H9 (cell line): ENCODE data around the gene MIGA1. TPM values are rescaled to one million over a fixed set of nuclear protein-coding genes. Genes with fewer than 3 reads are reported as not detected.

Source experiments
- DNase-seq: peaks from one replicate; pipeline ENCODE4 v3.0.0-alpha.2; 2017
- H2AFZ ChIP-seq: one replicate; pipeline ENCODE4 v1.6.1; 2013; ENCODE audit warnings: mild to moderate bottlenecking, low read length, control low read depth, moderate library complexity
- H2AK5ac ChIP-seq: 2 replicates; pipeline ENCODE4 v1.6.1; 2013; ENCODE audit warnings: low read length, control low read depth, mixed read lengths; ENCODE audit not compliant: insufficient read length
- H2BK120ac ChIP-seq: one replicate; pipeline ENCODE4 v1.6.1; 2013; ENCODE audit warnings: low read depth, mild to moderate bottlenecking, low read length, control low read depth, inconsistent platforms; ENCODE audit not compliant: poor library complexity, severe bottlenecking
- H2BK12ac ChIP-seq: 2 replicates; pipeline ENCODE4 v1.6.1; 2013; ENCODE audit warnings: low read length, control low read depth, mixed read lengths, low read depth; ENCODE audit not compliant: insufficient read length
- H2BK15ac ChIP-seq: 2 replicates; pipeline ENCODE4 v1.6.1; 2013; ENCODE audit warnings: low read depth, low read length, control low read depth
- H2BK20ac ChIP-seq: one replicate; pipeline ENCODE4 v1.6.1; 2013; ENCODE audit warnings: low read depth, mild to moderate bottlenecking, low read length, control low read depth, inconsistent platforms; ENCODE audit not compliant: poor library complexity, severe bottlenecking
- H2BK5ac ChIP-seq: 2 replicates; pipeline ENCODE4 v1.6.1; 2013; ENCODE audit warnings: low read length, control low read depth, mixed read lengths; ENCODE audit not compliant: insufficient read length
- H3K14ac ChIP-seq: 2 replicates; pipeline ENCODE4 v1.6.1; 2013; ENCODE audit warnings: low read length, control low read depth; ENCODE audit not compliant: insufficient read depth
- H3K18ac ChIP-seq: 2 replicates; pipeline ENCODE4 v1.6.1; 2013; ENCODE audit warnings: low read depth, mild to moderate bottlenecking, mixed read lengths, low read length, control low read depth; ENCODE audit not compliant: insufficient read length
- H3K23ac ChIP-seq: 2 replicates; pipeline ENCODE4 v1.6.1; 2013; ENCODE audit warnings: low read length, control low read depth, mixed read lengths, low read depth; ENCODE audit not compliant: insufficient read length
- H3K23me2 ChIP-seq: 2 replicates; pipeline ENCODE4 v1.6.1; 2013; ENCODE audit warnings: low read depth, mild to moderate bottlenecking, mixed read lengths, low read length, control low read depth; ENCODE audit not compliant: insufficient read length, poor library complexity, severe bottlenecking
- H3K27ac ChIP-seq: 2 replicates; pipeline ENCODE4 v1.5.1; 2013; ENCODE audit warnings: low read length, control low read depth, mixed read lengths, low read depth; ENCODE audit not compliant: insufficient read length
- H3K27me3 ChIP-seq: 2 replicates; pipeline ENCODE4 v1.6.1; 2013; ENCODE audit warnings: low read length, control low read depth, inconsistent platforms; ENCODE audit not compliant: insufficient read depth
- H3K4ac ChIP-seq: 2 replicates; pipeline ENCODE4 v1.6.1; 2013; ENCODE audit warnings: low read depth, mild to moderate bottlenecking, control low read depth, inconsistent platforms, low read length, moderate library complexity
- H3K4me1 ChIP-seq: 2 replicates; pipeline ENCODE4 v1.6.1; 2013; ENCODE audit warnings: low read length, control low read depth, inconsistent platforms; ENCODE audit not compliant: insufficient read depth
- H3K4me2 ChIP-seq: 2 replicates; pipeline ENCODE4 v1.6.1; 2013; ENCODE audit warnings: low read length, control low read depth, mixed read lengths; ENCODE audit not compliant: insufficient read length, insufficient read depth
- H3K56ac ChIP-seq: 2 replicates; pipeline ENCODE4 v1.6.1; 2013; ENCODE audit warnings: low read depth, mild to moderate bottlenecking, mixed read lengths, low read length, control low read depth; ENCODE audit not compliant: insufficient read length
- H3K79me1 ChIP-seq: 2 replicates; pipeline ENCODE4 v1.6.1; 2013; ENCODE audit warnings: low read depth, mild to moderate bottlenecking, moderate library complexity, low read length, control low read depth, inconsistent platforms; ENCODE audit not compliant: insufficient read depth, poor library complexity, severe bottlenecking
- H3K79me2 ChIP-seq: 2 replicates; pipeline ENCODE4 v1.6.1; 2013; ENCODE audit warnings: low read length, control low read depth, inconsistent platforms; ENCODE audit not compliant: insufficient read depth
- H3K9ac ChIP-seq: 2 replicates; pipeline ENCODE4 v1.6.1; 2013; ENCODE audit warnings: low read length, control low read depth, mixed read lengths; ENCODE audit not compliant: insufficient read length; ENCODE audit errors: extremely low read depth
- H3K9me3 ChIP-seq: one replicate; pipeline ENCODE4 v1.6.1; 2013; ENCODE audit warnings: low read depth, low read length, inconsistent platforms; ENCODE audit not compliant: control insufficient read depth
- H3T11ph ChIP-seq: one replicate; pipeline ENCODE4 v1.6.1; 2013; ENCODE audit warnings: mild to moderate bottlenecking, low read length, control low read depth, inconsistent platforms
- H4K20me1 ChIP-seq: one replicate; pipeline ENCODE4 v1.6.1; 2013; ENCODE audit not compliant: control insufficient read depth, insufficient read length, insufficient read depth
- H4K5ac ChIP-seq: 2 replicates; pipeline ENCODE4 v1.6.1; 2013; ENCODE audit warnings: low read depth, mild to moderate bottlenecking, mixed read lengths, low read length, control low read depth; ENCODE audit not compliant: insufficient read length
- H4K8ac ChIP-seq: replicated peaks from 2 replicates; pipeline ENCODE4 v1.6.1; 2013; ENCODE audit warnings: low read length, control low read depth, mixed read lengths, low read depth; ENCODE audit not compliant: insufficient read length
- H4K91ac ChIP-seq: 2 replicates; pipeline ENCODE4 v1.6.1; 2013; ENCODE audit warnings: low read depth, mild to moderate bottlenecking, moderate library complexity, mixed read lengths, low read length, control low read depth; ENCODE audit not compliant: insufficient read length
- H3K27ac Mint-ChIP-seq, 3 experiments: 2 replicates in 2 of 3; 3 replicates in 1 of 3; pipeline ENCODE4 v1.8.0; 2020 to 2021; ENCODE audit warnings: mixed read lengths in 3 of 3, mild to moderate bottlenecking in 1 of 3, moderate library complexity in 1 of 3
- H3K27me3 Mint-ChIP-seq: 2 replicates; pipeline ENCODE4 v1.8.0; 2021; ENCODE audit warnings: low read depth, mild to moderate bottlenecking, moderate library complexity, mixed read lengths
- H3K36me3 Mint-ChIP-seq, 3 experiments: 2 replicates in 2 of 3; 3 replicates in 1 of 3; pipeline ENCODE4 v1.8.0; 2020 to 2021; ENCODE audit warnings: low read depth in 3 of 3, mixed read lengths in 3 of 3; ENCODE audit not compliant: insufficient read depth in 1 of 3
- H3K4me1 Mint-ChIP-seq, 2 experiments: 2 replicates each; pipeline ENCODE4 v1.8.0; 2020; ENCODE audit warnings: mixed read lengths in 2 of 2
- H3K4me3 Mint-ChIP-seq, 2 experiments: 2 replicates in 1 of 2; 3 replicates in 1 of 2; pipeline ENCODE4 v1.8.0; 2020 to 2021; ENCODE audit warnings: mild to moderate bottlenecking in 2 of 2, mixed read lengths in 2 of 2, moderate library complexity in 1 of 2
- H3K9me3 Mint-ChIP-seq, 2 experiments: 2 replicates in 1 of 2; 3 replicates in 1 of 2; pipeline ENCODE4 v1.8.0; 2020; ENCODE audit warnings: mild to moderate bottlenecking in 2 of 2, mixed read lengths in 2 of 2, moderate library complexity in 1 of 2
- CTCF ChIP-seq: fragments of 200-600 bp; sonication (generic); conservative IDR thresholded peaks from 3 replicates; pipeline ENCODE4 v1.8.0; 2021; ENCODE audit warnings: antibody characterized with exemption, mild to moderate bottlenecking
- WGBS: extraction: QIAGEN DNeasy Blood & Tissue Kit; methylation state at CpG from one replicate; pipeline ENCODE4 v1.1.7; 2013; ENCODE audit warnings: missing lambda C conversion rate, low lambda C conversion rate, mixed read lengths; ENCODE audit not compliant: insufficient read length; ENCODE audit errors: extremely low coverage; 5-methylcytosine and 5-hydroxymethylcytosine counted together
- total RNA-seq: library from RNA; stranded (reverse); gene quantifications from 2 replicates; pipeline ENCODE4 v1.2.1, GENCODE V29; 2021

Gene MIGA1
- total RNA-seq, 1 experiment from 2014 or later: 6.3 TPM

- Mint-ChIP-seq H3K27ac (no peak overlapping the region), H3K4me1 (no peaks in the 10 kb centered on the region), H3K27me3 (no peaks in the 10 kb centered on the region), H3K4me3 (no peak overlapping the region), H3K36me3 (peaks cover 7 to 20% (median 13%) of the 10 kb centered on the region in 3 experiments), H3K9me3 (peaks cover 5 to 7% of the 10 kb centered on the region in 2 experiments; a peak in 3 of 5 replicates)
- WGBS: no CpG with 5 or more reads among the region's 1 CpG
- H3K23ac ChIP-seq: no peak overlapping the region
- H2BK15ac ChIP-seq: no peak overlapping the region
- no peaks in the 10 kb centered on the region for H3K79me1 ChIP-seq
- H2BK120ac ChIP-seq: no peak overlapping the region
- H3K9ac ChIP-seq: no peak overlapping the region
- no peak overlapping the region for H2BK20ac ChIP-seq
- H4K5ac ChIP-seq: no peak overlapping the region
- H3K14ac ChIP-seq: no peak overlapping the region
- H3K4ac ChIP-seq: no peak overlapping the region
- TF ChIP-seq CTCF: no peak
- no peak overlapping the region for H3K56ac ChIP-seq
- no peak overlapping the region for H2BK12ac ChIP-seq
- H4K91ac ChIP-seq: no peak overlapping the region
- no peaks in the 10 kb centered on the region for H3K9me3 ChIP-seq
- H3K4me1 ChIP-seq: no peaks in the 10 kb centered on the region; the same call in 1 of the 2 replicates
- H2AFZ ChIP-seq: no peak overlapping the region
- H3K79me2 ChIP-seq: no peaks in the 10 kb centered on the region
- no peak overlapping the region for H3K18ac ChIP-seq
- no peak for DNase-seq
- H3K27ac ChIP-seq: no peak overlapping the region
- H4K8ac ChIP-seq: no peak overlapping the region
- H3T11ph ChIP-seq: no peak overlapping the region
- no peaks in the 10 kb centered on the region for H3K23me2 ChIP-seq
- no peaks in the 10 kb centered on the region for H3K27me3 ChIP-seq
- H2AK5ac ChIP-seq: no peak overlapping the region
- H4K20me1 ChIP-seq: no peaks in the 10 kb centered on the region
- H3K4me2 ChIP-seq: no peak overlapping the region
- H2BK5ac ChIP-seq: no peak overlapping the region
These were observed 70.6 kb downstream of the MIGA1 start for GRCh38 chr1:77850082-77850481.
